T-helper 2 cell treated with Interferon-gamma antibody and Interleukin-4, amounts not matched to agents 5 μg/mL and 100 μg/mL, for 36 hours (primary cell): Measurements from ENCODE around the gene GCC1.
A peak's percentile ranks its signal among the peaks of the same experiment; 100 is the strongest.

Experiments
- DNase-seq: peaks from one replicate; pipeline ENCODE4 v3.0.0; 2021; ENCODE audit warnings: low spot score
- H3K27ac Mint-ChIP-seq: one replicate; pipeline ENCODE4 v1.8.0; 2021; ENCODE audit warnings: mild to moderate bottlenecking, mixed read lengths
- H3K27me3 Mint-ChIP-seq: one replicate; pipeline ENCODE4 v1.8.0; 2021; ENCODE audit warnings: low read depth, mixed read lengths
- H3K36me3 Mint-ChIP-seq: one replicate; pipeline ENCODE4 v1.8.0; 2021; ENCODE audit warnings: low read depth, mixed read lengths
- H3K4me1 Mint-ChIP-seq: one replicate; pipeline ENCODE4 v1.8.0; 2021; ENCODE audit warnings: low read depth, mixed read lengths
- H3K4me3 Mint-ChIP-seq: one replicate; pipeline ENCODE4 v1.8.0; 2022; ENCODE audit warnings: mild to moderate bottlenecking, moderate library complexity, mixed read lengths
- H3K9me3 Mint-ChIP-seq: one replicate; pipeline ENCODE4 v1.8.0; 2021; ENCODE audit warnings: mixed read lengths

Gene GCC1

GRCh38 chr7:127600885-127601284, 15.5 kb upstream of the GCC1 start:
- DNase-seq: no peak
- Mint-ChIP-seq H3K9me3 (no peaks in the 10 kb centered on the region), H3K4me1 (peaks cover 1% of the 10 kb centered on the region), H3K27me3 (peaks cover 9% of the 10 kb centered on the region), H3K36me3 (no peaks in the 10 kb centered on the region), H3K27ac (no peak overlapping the region), H3K4me3 (no peak overlapping the region)

GRCh38 chr7:127598318-127598717, 12.9 kb upstream of the GCC1 start:
- DNase-seq: no peak
- Mint-ChIP-seq H3K4me1 (peaks cover 1% of the 10 kb centered on the region), H3K27ac (no peak overlapping the region), H3K36me3 (no peaks in the 10 kb centered on the region), H3K9me3 (no peaks in the 10 kb centered on the region), H3K27me3 (peaks cover 10% of the 10 kb centered on the region), H3K4me3 (no peak overlapping the region)

GRCh38 chr7:127595737-127596136, 10.3 kb upstream of the GCC1 start:
- no peak overlapping the region for H3K4me3 Mint-ChIP-seq
- no peaks in the 10 kb centered on the region for H3K9me3 Mint-ChIP-seq
- peaks cover 12% of the 10 kb centered on the region for H3K36me3 Mint-ChIP-seq
- H3K4me1 Mint-ChIP-seq: peaks cover 1% of the 10 kb centered on the region
- H3K27me3 Mint-ChIP-seq: peaks cover 8% of the 10 kb centered on the region
- DNase-seq: no peak
- H3K27ac Mint-ChIP-seq: no peak overlapping the region

- DNase-seq: no peak
- Mint-ChIP-seq H3K4me3 (no peak overlapping the region), H3K4me1 (peaks cover 7% of the 10 kb centered on the region), H3K9me3 (no peaks in the 10 kb centered on the region), H3K27me3 (peaks cover 6% of the 10 kb centered on the region), H3K27ac (no peak overlapping the region), H3K36me3 (peaks cover 19% of the 10 kb centered on the region)
These were observed 9.1 kb upstream of the GCC1 start for GRCh38 chr7:127594490-127594889.

- H3K4me1 Mint-ChIP-seq: peaks cover 12% of the 10 kb centered on the region
- H3K9me3 Mint-ChIP-seq: no peaks in the 10 kb centered on the region
- no peak overlapping the region for H3K4me3 Mint-ChIP-seq
- H3K27ac Mint-ChIP-seq: no peak overlapping the region
- H3K36me3 Mint-ChIP-seq: peaks cover 19% of the 10 kb centered on the region
- H3K27me3 Mint-ChIP-seq: peaks cover 3% of the 10 kb centered on the region
- DNase-seq: no peak
These were observed 7.2 kb upstream of the GCC1 start for GRCh38 chr7:127592550-127592949.

- Mint-ChIP-seq H3K4me3 (no peak overlapping the region), H3K27me3 (peaks cover 3% of the 10 kb centered on the region), H3K9me3 (no peaks in the 10 kb centered on the region), H3K4me1 (peaks cover 15% of the 10 kb centered on the region), H3K36me3 (peaks cover 21% of the 10 kb centered on the region), H3K27ac (no peak overlapping the region)
- no peak for DNase-seq
These were observed 6.2 kb upstream of the GCC1 start for GRCh38 chr7:127591591-127591990.

- Mint-ChIP-seq H3K27me3 (peaks cover 3% of the 10 kb centered on the region), H3K4me3 (no peak overlapping the region), H3K4me1 (peaks cover 19% of the 10 kb centered on the region), H3K9me3 (no peaks in the 10 kb centered on the region), H3K27ac (no peak overlapping the region), H3K36me3 (peaks cover 21% of the 10 kb centered on the region)
- DNase-seq: no peak
These were observed 5.8 kb upstream of the GCC1 start for GRCh38 chr7:127591189-127591588.

- H3K27me3 Mint-ChIP-seq: no peaks in the 10 kb centered on the region
- H3K9me3 Mint-ChIP-seq: no peaks in the 10 kb centered on the region
- H3K27ac Mint-ChIP-seq: peak overlapping the region; percentile 98
- no peak for DNase-seq
- peak overlapping the region; percentile 96 for H3K4me3 Mint-ChIP-seq
- peaks cover 21% of the 10 kb centered on the region for H3K36me3 Mint-ChIP-seq
- H3K4me1 Mint-ChIP-seq: peaks cover 26% of the 10 kb centered on the region
These were observed 4.5 kb upstream of the GCC1 start for GRCh38 chr7:127589896-127590295.

GRCh38 chr7:127588697-127589482, 3.5 kb upstream of the GCC1 start:
- no peaks in the 10 kb centered on the region for H3K9me3 Mint-ChIP-seq
- peaks cover 36% of the 10 kb centered on the region for H3K4me1 Mint-ChIP-seq
- H3K36me3 Mint-ChIP-seq: peaks cover 27% of the 10 kb centered on the region
- DNase-seq: no peak
- peak overlapping the region; percentile 98 for H3K27ac Mint-ChIP-seq
- H3K4me3 Mint-ChIP-seq: peak overlapping the region; percentile 96
- no peaks in the 10 kb centered on the region for H3K27me3 Mint-ChIP-seq

- peak within 1 kb of the TSS; percentile 96 for H3K4me3 Mint-ChIP-seq
- H3K9me3 Mint-ChIP-seq: no peaks in the 10 kb centered on the region
- DNase-seq: peak; percentile 85
- peaks cover 41% of the 10 kb centered on the region for H3K4me1 Mint-ChIP-seq
- H3K36me3 Mint-ChIP-seq: peaks cover 27% of the 10 kb centered on the region
- peak within 1 kb of the TSS; percentile 98 for H3K27ac Mint-ChIP-seq
- H3K27me3 Mint-ChIP-seq: no peaks in the 10 kb centered on the region
These were observed 2.8 kb upstream of the GCC1 start, which contains the start of gene ARF5 for GRCh38 chr7:127588019-127588696. TSS of gene ARF5 (plus strand) at chr7:127588411. CDS start at chr7:127588499, 88 bp downstream.

- H3K4me3 Mint-ChIP-seq: peak overlapping the region; percentile 93
- no peak overlapping the region for H3K27ac Mint-ChIP-seq
- DNase-seq: no peak
- peaks cover 32% of the 10 kb centered on the region for H3K36me3 Mint-ChIP-seq
- H3K27me3 Mint-ChIP-seq: no peaks in the 10 kb centered on the region
- no peaks in the 10 kb centered on the region for H3K9me3 Mint-ChIP-seq
- H3K4me1 Mint-ChIP-seq: peaks cover 41% of the 10 kb centered on the region
These were observed 2.2 kb upstream of the GCC1 start for GRCh38 chr7:127587663-127588018.

GRCh38 chr7:127586346-127586745, 950 bp upstream of the GCC1 start:
- Mint-ChIP-seq H3K36me3 (peaks cover 29% of the 10 kb centered on the region), H3K4me3 (peak overlapping the region; percentile 93), H3K27ac (peak overlapping the region; percentile 33), H3K4me1 (peaks cover 45% of the 10 kb centered on the region), H3K27me3 (no peaks in the 10 kb centered on the region), H3K9me3 (no peaks in the 10 kb centered on the region)
- DNase-seq: no peak

- Mint-ChIP-seq H3K36me3 (peaks cover 27% of the 10 kb centered on the region), H3K27me3 (no peaks in the 10 kb centered on the region), H3K4me1 (peaks cover 41% of the 10 kb centered on the region), H3K4me3 (peak overlapping the region; percentile 93), H3K27ac (peak overlapping the region; percentile 95), H3K9me3 (no peaks in the 10 kb centered on the region)
- no peak for DNase-seq
These were observed 750 bp downstream of the GCC1 start for GRCh38 chr7:127584648-127585043.

- no peaks in the 10 kb centered on the region for H3K27me3 Mint-ChIP-seq
- peaks cover 27% of the 10 kb centered on the region for H3K36me3 Mint-ChIP-seq
- no peak overlapping the region for H3K27ac Mint-ChIP-seq
- peaks cover 33% of the 10 kb centered on the region for H3K4me1 Mint-ChIP-seq
- no peak overlapping the region for H3K4me3 Mint-ChIP-seq
- no peak for DNase-seq
- H3K9me3 Mint-ChIP-seq: no peaks in the 10 kb centered on the region
These were observed 3.0 kb downstream of the GCC1 start for GRCh38 chr7:127582361-127582760.
